ENCODE measurements around the gene MOB1B.

MOB1B gene

GRCh38 chr4:70914000-70914399 is 11.8 kb downstream of the MOB1B start:
- TF ChIP-seq ZFP3 (CRISPR knock-in tag; IDR thresholded peaks at IDR 0.05) = no peak
- TF ChIP-seq SNAI2 (CRISPR knock-in tag; IDR thresholded peaks at IDR 0.05) = no peak
- no peak for TF ChIP-seq ZC3H10 (CRISPR knock-in tag; IDR thresholded peaks at IDR 0.05)
- no peak for TF ChIP-seq TCF4 (CRISPR knock-in tag; IDR thresholded peaks at IDR 0.05; ENCODE audit: borderline replicate concordance)
- TF ChIP-seq ZFP30 (CRISPR knock-in tag; IDR thresholded peaks at IDR 0.05) = no peak
- no peak for TF ChIP-seq CREB5 (CRISPR knock-in tag; IDR thresholded peaks at IDR 0.05; ENCODE audit: low read depth)
- TF ChIP-seq BACH2 (CRISPR knock-in tag; IDR thresholded peaks at IDR 0.05; ENCODE audit: borderline replicate concordance) = no peak
- no peak for TF ChIP-seq CSDC2 (CRISPR knock-in tag; IDR thresholded peaks at IDR 0.05)
- TF ChIP-seq RARB (CRISPR knock-in tag; IDR thresholded peaks at IDR 0.05) = no peak
- no peak for TF ChIP-seq PPARA (CRISPR knock-in tag; IDR thresholded peaks at IDR 0.05; ENCODE audit: borderline replicate concordance)
- ATAC-seq = no peak

- ATAC-seq = no peak
- TF ChIP-seq RARB (CRISPR knock-in tag; IDR thresholded peaks at IDR 0.05) (no peak), BACH2 (CRISPR knock-in tag; IDR thresholded peaks at IDR 0.05; ENCODE audit: borderline replicate concordance) (no peak), ZFP3 (CRISPR knock-in tag; IDR thresholded peaks at IDR 0.05) (no peak), POU6F1 (CRISPR knock-in tag; IDR thresholded peaks at IDR 0.05; ENCODE audit: borderline replicate concordance, low read depth) (no peak), CSRNP3 (CRISPR knock-in tag; IDR thresholded peaks at IDR 0.05) (no peak), ZNF565 (CRISPR knock-in tag; conservative IDR thresholded peaks at IDR 0.05; ENCODE audit: low read depth) (no peak), PATZ1 (CRISPR knock-in tag; IDR thresholded peaks at IDR 0.05; ENCODE audit: borderline replicate concordance) (no peak), ZFP30 (CRISPR knock-in tag; IDR thresholded peaks at IDR 0.05) (no peak)
Observed at GRCh38 chr4:70914631-70915030, 12.5 kb downstream of the MOB1B start.

GRCh38 chr4:70915036-70915815 is 13.1 kb downstream of the MOB1B start:
- ATAC-seq = no peak
- TF ChIP-seq CSRNP3 (CRISPR knock-in tag; IDR thresholded peaks at IDR 0.05) (no peak), CREB5 (CRISPR knock-in tag; IDR thresholded peaks at IDR 0.05; ENCODE audit: low read depth) (no peak), RARB (CRISPR knock-in tag; IDR thresholded peaks at IDR 0.05) (no peak), BACH2 (CRISPR knock-in tag; IDR thresholded peaks at IDR 0.05; ENCODE audit: borderline replicate concordance) (no peak), ZC3H10 (CRISPR knock-in tag; IDR thresholded peaks at IDR 0.05) (no peak), TSHZ2 (CRISPR knock-in tag; IDR thresholded peaks at IDR 0.05) (no peak), ZFP30 (CRISPR knock-in tag; IDR thresholded peaks at IDR 0.05) (no peak), PPARA (CRISPR knock-in tag; IDR thresholded peaks at IDR 0.05; ENCODE audit: borderline replicate concordance) (no peak)

Measured in SK-N-SH treated with all-trans-retinoic acid at 6 μM for 48 hours (cell line).